ENCODE measurements around the gene ARRB2. TPM values are rescaled to one million over a fixed set of nuclear protein-coding genes. Genes with fewer than 3 reads are reported as not detected.

ARRB2 gene
- total RNA-seq, 6 experiments from 2014 or later: 8.0 to 10.7 (median 9.1) TPM

DNA sequence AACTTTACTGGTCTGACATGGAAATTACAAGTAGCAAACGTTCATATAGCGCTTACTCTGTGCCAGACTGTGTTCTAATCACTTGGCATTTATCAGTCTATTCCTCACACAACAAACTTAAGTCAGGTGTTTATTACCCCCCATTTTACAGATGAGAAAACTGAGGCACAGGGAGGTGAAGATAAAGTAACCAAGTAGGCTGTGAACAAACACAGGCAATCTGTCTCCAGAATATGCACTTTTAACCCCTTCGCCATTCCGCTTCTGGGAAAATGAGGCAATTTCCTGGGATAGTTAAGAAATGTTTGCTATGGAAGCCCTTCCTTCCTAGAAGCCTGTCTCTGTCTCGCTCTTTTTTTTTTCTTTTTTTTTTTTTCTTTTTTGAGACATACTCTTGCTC, 41.5 kb downstream of the ARRB2 start:
- no peaks in the 10 kb centered on the region for H3K36me3 Mint-ChIP-seq (ENCODE audit: low read depth)
- H3K27me3 Mint-ChIP-seq (ENCODE audit: insufficient read depth): peaks cover 55% of the 10 kb centered on the region
- H3K27ac Mint-ChIP-seq: no peak overlapping the region
- DNase-seq: no peak
- no peak overlapping the region for H3K4me3 Mint-ChIP-seq
- TF ChIP-seq, protein P1, sequence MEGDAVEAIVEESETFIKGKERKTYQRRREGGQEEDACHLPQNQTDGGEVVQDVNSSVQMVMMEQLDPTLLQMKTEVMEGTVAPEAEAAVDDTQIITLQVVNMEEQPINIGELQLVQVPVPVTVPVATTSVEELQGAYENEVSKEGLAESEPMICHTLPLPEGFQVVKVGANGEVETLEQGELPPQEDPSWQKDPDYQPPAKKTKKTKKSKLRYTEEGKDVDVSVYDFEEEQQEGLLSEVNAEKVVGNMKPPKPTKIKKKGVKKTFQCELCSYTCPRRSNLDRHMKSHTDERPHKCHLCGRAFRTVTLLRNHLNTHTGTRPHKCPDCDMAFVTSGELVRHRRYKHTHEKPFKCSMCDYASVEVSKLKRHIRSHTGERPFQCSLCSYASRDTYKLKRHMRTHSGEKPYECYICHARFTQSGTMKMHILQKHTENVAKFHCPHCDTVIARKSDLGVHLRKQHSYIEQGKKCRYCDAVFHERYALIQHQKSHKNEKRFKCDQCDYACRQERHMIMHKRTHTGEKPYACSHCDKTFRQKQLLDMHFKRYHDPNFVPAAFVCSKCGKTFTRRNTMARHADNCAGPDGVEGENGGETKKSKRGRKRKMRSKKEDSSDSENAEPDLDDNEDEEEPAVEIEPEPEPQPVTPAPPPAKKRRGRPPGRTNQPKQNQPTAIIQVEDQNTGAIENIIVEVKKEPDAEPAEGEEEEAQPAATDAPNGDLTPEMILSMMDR (IDR thresholded peaks at IDR 0.05): no peak
- H3K4me1 Mint-ChIP-seq (ENCODE audit: low read depth): no peaks in the 10 kb centered on the region
- no peaks in the 10 kb centered on the region for H3K9me3 Mint-ChIP-seq

DNA sequence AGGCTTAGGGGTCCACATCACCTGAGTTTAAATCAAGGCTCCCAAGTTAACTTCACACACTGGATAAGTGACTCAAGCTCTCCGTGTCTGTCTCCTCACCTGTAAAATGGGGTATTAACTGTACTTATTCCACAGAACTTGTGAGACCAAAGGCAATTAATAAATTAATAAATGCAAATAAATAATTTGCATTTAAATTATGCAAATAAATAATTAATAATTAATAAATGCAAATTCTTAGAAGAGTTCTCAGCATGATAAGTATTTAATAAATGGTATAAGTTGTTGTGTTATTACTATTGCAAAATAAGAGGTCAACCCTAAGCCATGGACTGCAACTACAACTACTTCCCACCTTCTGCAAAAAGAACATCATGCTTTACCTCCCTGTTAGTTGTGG, 43.0 kb downstream of the ARRB2 start:
- Mint-ChIP-seq H3K9me3 (no peaks in the 10 kb centered on the region), H3K4me3 (no peak overlapping the region), H3K36me3 (ENCODE audit: low read depth) (no peaks in the 10 kb centered on the region), H3K27me3 (ENCODE audit: insufficient read depth) (peaks cover 63% of the 10 kb centered on the region), H3K27ac (no peak overlapping the region), H3K4me1 (ENCODE audit: low read depth) (no peaks in the 10 kb centered on the region)
- TF ChIP-seq, protein P1 (IDR thresholded peaks at IDR 0.05): no peak
- DNase-seq: no peak

DNA sequence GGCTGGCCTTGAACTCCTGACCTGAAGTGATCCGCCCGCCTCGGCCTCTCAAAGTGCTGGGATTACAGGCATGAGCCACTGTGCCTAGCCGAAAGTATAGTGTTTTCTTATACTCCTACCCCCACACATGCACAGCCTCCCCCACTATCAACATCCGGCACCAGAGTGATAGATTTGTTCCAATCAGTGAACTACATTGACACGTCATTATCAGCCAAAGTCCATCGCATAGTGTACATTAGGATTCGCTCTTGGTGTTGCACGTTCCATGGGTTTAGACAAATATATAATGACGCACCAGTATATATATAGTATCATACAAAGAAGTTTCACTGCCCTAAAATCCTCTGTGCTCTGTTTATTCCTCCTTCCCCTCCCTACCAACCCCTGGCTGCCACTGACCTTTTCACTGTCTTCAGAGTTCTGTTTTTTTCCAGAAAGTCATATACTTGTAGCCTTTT, 49.4 kb downstream of the ARRB2 start:
- no peak for DNase-seq
- H3K9me3 Mint-ChIP-seq: no peaks in the 10 kb centered on the region
- H3K4me1 Mint-ChIP-seq (ENCODE audit: low read depth): no peaks in the 10 kb centered on the region
- H3K36me3 Mint-ChIP-seq (ENCODE audit: low read depth): no peaks in the 10 kb centered on the region
- no peak overlapping the region for H3K27ac Mint-ChIP-seq
- no peak overlapping the region for H3K4me3 Mint-ChIP-seq
- TF ChIP-seq, protein P1 (IDR thresholded peaks at IDR 0.05): no peak
- H3K27me3 Mint-ChIP-seq (ENCODE audit: insufficient read depth): peaks cover 58% of the 10 kb centered on the region

DNA sequence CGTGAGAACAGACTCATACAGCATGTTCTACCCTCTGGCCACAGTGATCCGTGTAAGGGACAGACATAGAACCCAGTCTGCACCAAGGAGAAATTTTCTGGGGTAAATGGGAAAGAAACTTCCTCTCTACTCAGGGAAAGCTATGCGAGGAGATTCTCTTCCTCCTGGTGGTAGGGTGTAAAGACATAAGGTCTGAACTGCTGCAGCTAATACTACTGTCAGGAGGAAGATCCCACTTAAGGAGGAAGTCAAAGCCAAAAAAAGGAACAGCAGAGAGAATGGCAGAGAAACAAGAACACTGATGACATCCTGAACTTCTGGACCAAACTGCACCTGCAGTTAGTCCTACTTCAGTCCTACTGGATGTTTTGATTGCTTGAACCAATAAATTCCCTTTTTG, 54.2 kb downstream of the ARRB2 start:
- Mint-ChIP-seq H3K9me3 (no peaks in the 10 kb centered on the region), H3K4me1 (ENCODE audit: low read depth) (peaks cover 3% of the 10 kb centered on the region; the same call in 1 of the 2 replicates), H3K27me3 (ENCODE audit: insufficient read depth) (peaks cover 21% of the 10 kb centered on the region), H3K36me3 (ENCODE audit: low read depth) (no peaks in the 10 kb centered on the region), H3K4me3 (no peak overlapping the region), H3K27ac (no peak overlapping the region)
- TF ChIP-seq, protein P1 (IDR thresholded peaks at IDR 0.05): no peak
- no peak for DNase-seq

DNA sequence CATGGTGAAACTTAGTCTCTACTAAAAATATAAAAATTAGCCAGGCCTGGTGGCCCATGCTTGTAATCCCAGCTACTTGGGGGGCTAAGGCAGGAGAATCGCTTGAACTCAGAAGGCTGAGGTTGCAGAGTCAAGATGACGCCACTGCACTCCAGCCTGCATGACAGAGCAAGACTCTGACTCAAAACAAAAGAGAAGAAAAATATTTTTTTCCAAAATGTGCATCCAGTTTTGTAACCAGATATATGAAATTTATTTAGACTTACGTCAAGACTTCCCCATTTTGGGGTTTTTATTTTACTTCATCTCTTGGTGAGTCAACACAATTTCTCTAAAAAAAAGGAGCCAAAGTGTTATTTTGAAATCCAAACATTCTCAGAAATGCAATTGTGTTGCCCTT, 55.8 kb downstream of the ARRB2 start:
- H3K27ac Mint-ChIP-seq: no peak overlapping the region
- H3K4me1 Mint-ChIP-seq (ENCODE audit: low read depth): peaks cover 10% of the 10 kb centered on the region; the same call in 1 of the 2 replicates
- peaks cover 17% of the 10 kb centered on the region for H3K27me3 Mint-ChIP-seq (ENCODE audit: insufficient read depth)
- no peaks in the 10 kb centered on the region for H3K9me3 Mint-ChIP-seq
- H3K36me3 Mint-ChIP-seq (ENCODE audit: low read depth): no peaks in the 10 kb centered on the region
- no peak overlapping the region for H3K4me3 Mint-ChIP-seq
- DNase-seq: no peak
- TF ChIP-seq, protein P1 (IDR thresholded peaks at IDR 0.05): no peak

DNA sequence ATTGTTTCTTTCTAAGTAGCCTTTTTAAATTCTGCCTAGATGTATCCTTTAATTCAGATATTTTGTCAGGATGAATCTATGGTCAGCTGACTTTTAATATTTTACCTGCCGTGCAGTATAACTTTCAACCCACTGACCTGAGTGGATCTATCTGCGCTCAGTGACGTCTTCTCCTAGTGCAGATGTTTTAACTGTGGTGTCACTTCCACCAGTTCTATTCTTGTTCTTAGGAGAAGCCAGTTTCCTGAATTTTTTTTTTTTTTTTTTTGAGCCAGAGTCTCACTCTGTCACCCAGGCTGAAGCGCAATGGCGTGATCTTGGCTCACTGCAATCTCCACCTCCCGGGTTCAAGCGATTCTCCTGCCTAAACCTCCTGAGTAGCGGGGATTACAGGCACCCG, 56.3 kb downstream of the ARRB2 start:
- H3K27ac Mint-ChIP-seq: no peak overlapping the region
- H3K9me3 Mint-ChIP-seq: no peaks in the 10 kb centered on the region
- no peak for DNase-seq

More for the DNA sequence above, 56.3 kb downstream of the ARRB2 start:
- peaks cover 10% of the 10 kb centered on the region; the same call in 1 of the 2 replicates for H3K4me1 Mint-ChIP-seq (ENCODE audit: low read depth)
- peaks cover 16% of the 10 kb centered on the region for H3K27me3 Mint-ChIP-seq (ENCODE audit: insufficient read depth)
- TF ChIP-seq, protein P1 (IDR thresholded peaks at IDR 0.05): no peak
- no peaks in the 10 kb centered on the region for H3K36me3 Mint-ChIP-seq (ENCODE audit: low read depth)
- H3K4me3 Mint-ChIP-seq: no peak overlapping the region
